ENCODE results near the gene BRS3. TPM values are rescaled to one million over a fixed set of nuclear protein-coding genes. Genes with fewer than 3 reads are reported as not detected.

BRS3 gene
- polyA plus RNA-seq, 1 donor from 2014 or later: 0.20 TPM

DNA sequence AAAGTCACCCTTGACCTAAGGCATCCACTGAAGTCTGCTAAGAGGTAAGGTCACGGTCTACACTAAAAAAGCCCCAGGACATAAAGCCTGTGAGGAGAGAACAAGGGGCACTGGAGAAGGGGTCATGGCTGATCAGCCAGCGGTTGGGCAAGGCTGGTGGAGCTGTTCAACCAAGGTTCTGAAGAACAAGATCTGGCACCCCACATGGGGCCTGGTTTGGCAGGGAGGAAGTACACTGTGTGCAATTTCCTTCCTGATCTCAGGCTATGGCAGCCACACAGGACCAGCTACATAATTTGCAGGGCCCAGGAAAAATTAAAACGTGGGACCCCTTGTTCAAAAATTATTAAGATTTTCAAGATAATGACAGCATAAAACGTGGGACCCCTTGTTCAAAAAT is 14.1 kb upstream of the BRS3 start:
- no peak for TF ChIP-seq EP300 (conservative IDR thresholded peaks at IDR 0.05; ENCODE audit: poor library complexity, severe bottlenecking)
- no peak for TF ChIP-seq POLR2AphosphoS5 (IDR thresholded peaks at IDR 0.05)
- TF ChIP-seq, protein P1, sequence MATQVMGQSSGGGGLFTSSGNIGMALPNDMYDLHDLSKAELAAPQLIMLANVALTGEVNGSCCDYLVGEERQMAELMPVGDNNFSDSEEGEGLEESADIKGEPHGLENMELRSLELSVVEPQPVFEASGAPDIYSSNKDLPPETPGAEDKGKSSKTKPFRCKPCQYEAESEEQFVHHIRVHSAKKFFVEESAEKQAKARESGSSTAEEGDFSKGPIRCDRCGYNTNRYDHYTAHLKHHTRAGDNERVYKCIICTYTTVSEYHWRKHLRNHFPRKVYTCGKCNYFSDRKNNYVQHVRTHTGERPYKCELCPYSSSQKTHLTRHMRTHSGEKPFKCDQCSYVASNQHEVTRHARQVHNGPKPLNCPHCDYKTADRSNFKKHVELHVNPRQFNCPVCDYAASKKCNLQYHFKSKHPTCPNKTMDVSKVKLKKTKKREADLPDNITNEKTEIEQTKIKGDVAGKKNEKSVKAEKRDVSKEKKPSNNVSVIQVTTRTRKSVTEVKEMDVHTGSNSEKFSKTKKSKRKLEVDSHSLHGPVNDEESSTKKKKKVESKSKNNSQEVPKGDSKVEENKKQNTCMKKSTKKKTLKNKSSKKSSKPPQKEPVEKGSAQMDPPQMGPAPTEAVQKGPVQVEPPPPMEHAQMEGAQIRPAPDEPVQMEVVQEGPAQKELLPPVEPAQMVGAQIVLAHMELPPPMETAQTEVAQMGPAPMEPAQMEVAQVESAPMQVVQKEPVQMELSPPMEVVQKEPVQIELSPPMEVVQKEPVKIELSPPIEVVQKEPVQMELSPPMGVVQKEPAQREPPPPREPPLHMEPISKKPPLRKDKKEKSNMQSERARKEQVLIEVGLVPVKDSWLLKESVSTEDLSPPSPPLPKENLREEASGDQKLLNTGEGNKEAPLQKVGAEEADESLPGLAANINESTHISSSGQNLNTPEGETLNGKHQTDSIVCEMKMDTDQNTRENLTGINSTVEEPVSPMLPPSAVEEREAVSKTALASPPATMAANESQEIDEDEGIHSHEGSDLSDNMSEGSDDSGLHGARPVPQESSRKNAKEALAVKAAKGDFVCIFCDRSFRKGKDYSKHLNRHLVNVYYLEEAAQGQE (IDR thresholded peaks at IDR 0.05; ENCODE audit: borderline replicate concordance): no peak
- no peak for TF ChIP-seq SMC3 (conservative IDR thresholded peaks at IDR 0.05; ENCODE audit: poor library complexity)
- TF ChIP-seq CTCF (IDR thresholded peaks at IDR 0.05; ENCODE audit: poor library complexity, severe bottlenecking): no peak
- TF ChIP-seq MXI1 (conservative IDR thresholded peaks at IDR 0.05; ENCODE audit: poor library complexity, severe bottlenecking): no peak
- no peak for TF ChIP-seq EZH2 (IDR thresholded peaks at IDR 0.05; ENCODE audit: borderline replicate concordance, insufficient read depth, low read length, poor library complexity, severe bottlenecking)
- TF ChIP-seq TAF1 (IDR thresholded peaks at IDR 0.05; ENCODE audit: low read depth): no peak
- no peaks in the 10 kb centered on the region for H4K20me1 ChIP-seq (ENCODE audit: insufficient read depth)
- no peaks in the 10 kb centered on the region for H3F3A ChIP-seq (ENCODE audit: insufficient read depth, low read length, poor library complexity, severe bottlenecking)
- no peak overlapping the region for H3K4me2 ChIP-seq (ENCODE audit: low read length)
- no peak overlapping the region for H3K9ac ChIP-seq (ENCODE audit: low read length)
- no peaks in the 10 kb centered on the region for H3K36me3 ChIP-seq (ENCODE audit: insufficient read depth, low read length)
- H3K79me2 ChIP-seq (replicated peaks; ENCODE audit: insufficient read depth, low read length): no peaks in the 10 kb centered on the region
- H3K9me3 ChIP-seq (ENCODE audit: low read length): no peaks in the 10 kb centered on the region
- no peak overlapping the region for H3K4me3 ChIP-seq (ENCODE audit: low read length)
- no peak overlapping the region for H3K27ac ChIP-seq (ENCODE audit: low read length)
- no peaks in the 10 kb centered on the region for H3K27me3 ChIP-seq (ENCODE audit: insufficient read depth, low read depth, low read length)
- H2AFZ ChIP-seq (ENCODE audit: low read depth, low read length): no peak overlapping the region
- no peaks in the 10 kb centered on the region for H3K9me2 ChIP-seq (ENCODE audit: insufficient read depth, low read length)

DNA sequence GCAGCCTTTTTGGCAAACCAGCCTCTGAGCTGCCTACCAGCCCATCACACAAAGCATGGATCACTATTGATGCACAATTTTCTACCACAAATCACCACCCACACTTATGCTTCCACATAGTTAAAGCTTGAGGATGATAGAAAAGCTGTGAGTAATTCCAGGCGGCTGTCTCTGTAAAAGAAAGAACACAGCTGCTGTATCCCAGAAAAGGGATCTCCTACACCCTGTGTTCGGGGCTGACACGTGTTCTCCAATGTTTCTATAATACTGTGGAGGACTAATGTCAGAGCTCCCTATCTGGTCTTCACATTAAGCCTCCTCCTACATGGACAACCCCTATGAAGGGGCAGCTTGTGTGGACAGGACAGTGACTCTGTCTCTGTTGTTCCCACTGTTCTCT is 12.5 kb upstream of the BRS3 start:
- no peak for TF ChIP-seq SMC3 (conservative IDR thresholded peaks at IDR 0.05; ENCODE audit: poor library complexity)
- no peak for TF ChIP-seq MXI1 (conservative IDR thresholded peaks at IDR 0.05; ENCODE audit: poor library complexity, severe bottlenecking)
- TF ChIP-seq CTCF (IDR thresholded peaks at IDR 0.05; ENCODE audit: poor library complexity, severe bottlenecking): no peak
- no peak for TF ChIP-seq RAD21 (conservative IDR thresholded peaks at IDR 0.05)
- no peak for TF ChIP-seq POLR2AphosphoS5 (IDR thresholded peaks at IDR 0.05)
- TF ChIP-seq EZH2 (IDR thresholded peaks at IDR 0.05; ENCODE audit: borderline replicate concordance, insufficient read depth, low read length, poor library complexity, severe bottlenecking): no peak
- no peak for TF ChIP-seq EP300 (conservative IDR thresholded peaks at IDR 0.05; ENCODE audit: poor library complexity, severe bottlenecking)
- no peak for TF ChIP-seq TAF1 (IDR thresholded peaks at IDR 0.05; ENCODE audit: low read depth)
- TF ChIP-seq, protein P1 (IDR thresholded peaks at IDR 0.05; ENCODE audit: borderline replicate concordance): no peak
- Histone ChIP-seq H3K9me3 (ENCODE audit: low read length) (no peaks in the 10 kb centered on the region), H3K27me3 (ENCODE audit: insufficient read depth, low read depth, low read length) (no peaks in the 10 kb centered on the region)

More for the DNA sequence above, 12.5 kb upstream of the BRS3 start:
- Histone ChIP-seq H3K9ac (ENCODE audit: low read length) (no peak overlapping the region), H3K9me2 (ENCODE audit: insufficient read depth, low read length) (no peaks in the 10 kb centered on the region), H3K36me3 (ENCODE audit: insufficient read depth, low read length) (no peaks in the 10 kb centered on the region), H4K20me1 (ENCODE audit: insufficient read depth) (no peaks in the 10 kb centered on the region), H3K4me3 (ENCODE audit: low read length) (no peak overlapping the region), H2AFZ (ENCODE audit: low read depth, low read length) (no peak overlapping the region), H3K27ac (ENCODE audit: low read length) (no peak overlapping the region), H3K79me2 (replicated peaks; ENCODE audit: insufficient read depth, low read length) (no peaks in the 10 kb centered on the region), H3F3A (ENCODE audit: insufficient read depth, low read length, poor library complexity, severe bottlenecking) (no peaks in the 10 kb centered on the region), H3K4me2 (ENCODE audit: low read length) (no peak overlapping the region)

Data from neural cell (in vitro differentiated cells).